ENCODE results near the gene TGFB2. TPM values are rescaled to one million over a fixed set of nuclear protein-coding genes. Genes with fewer than 3 reads are reported as not detected.

TGFB2 gene
- polyA plus RNA-seq, 1 donor (not counting 4 experiments of a cell fraction or from before 2014, with no cell fraction given) = 21.5 TPM

GRCh38 chr1:218430822-218431221, 85.7 kb downstream of the TGFB2 start:
- TF ChIP-seq EZH2 (IDR thresholded peaks at IDR 0.05; ENCODE audit: low read length) = no peak
- no peak for TF ChIP-seq CTCF (optimal IDR thresholded peaks at IDR 0.05 in 1 of 3, IDR thresholded peaks at IDR 0.05 in 1 of 3, conservative IDR thresholded peaks at IDR 0.05 in 1 of 3; ENCODE audit: extremely low read depth in 1 of 3, insufficient read depth in 2 of 3, low read length in 3 of 3)
- Histone ChIP-seq H3K9me3 (ENCODE audit: control insufficient read depth, low read depth, low read length) (no peaks in the 10 kb centered on the region), H3K27me3 (ENCODE audit: control insufficient read depth, extremely low read depth, insufficient read depth, low read length) (no peaks in the 10 kb centered on the region), H3K36me3 (ENCODE audit: control insufficient read depth in 2 of 2, extremely low read depth in 1 of 2, insufficient read depth in 2 of 2, low read length in 2 of 2) (peaks cover 0 to 1% of the 10 kb centered on the region in 2 experiments), H3K4me2 (ENCODE audit: control insufficient read depth, extremely low read depth, insufficient read depth, low read depth, low read length) (no peak overlapping the region), H3K4me3 (ENCODE audit: control insufficient read depth in 2 of 3, extremely low read depth in 1 of 3, insufficient read depth in 2 of 3, low read depth in 1 of 3, low read length in 3 of 3) (no peak overlapping the region), H3K4me1 (ENCODE audit: control insufficient read depth, extremely low read depth, insufficient read depth, low read length) (peaks cover 9% of the 10 kb centered on the region), H3K27ac (ENCODE audit: control insufficient read depth, insufficient read depth, low read length) (no peak overlapping the region), H3K79me2 (ENCODE audit: control insufficient read depth, insufficient read depth, low read length) (no peaks in the 10 kb centered on the region), H3K9me1 (ENCODE audit: control insufficient read depth, extremely low read depth, insufficient read depth, low read length) (no peaks in the 10 kb centered on the region), H3K9ac (ENCODE audit: control insufficient read depth, extremely low read depth, insufficient read depth, low read length) (no peak overlapping the region), H4K20me1 (ENCODE audit: control insufficient read depth, extremely low read depth, insufficient read depth, low read length) (no peaks in the 10 kb centered on the region), H2AFZ (ENCODE audit: control insufficient read depth, low read length) (no peak overlapping the region)
- DNase-seq (ENCODE audit: low read depth, low spot score) (no peak), FAIRE-seq (no peak)
- dilution Hi-C loops (cut with MboI; ENCODE audit: extremely low pct_ligation_motif_present, low sequenced_read_pairs) = no loop called here

- no peaks in the 10 kb centered on the region for H3K9me1 ChIP-seq (ENCODE audit: control insufficient read depth, extremely low read depth, insufficient read depth, low read length)
- no peak overlapping the region for H3K4me3 ChIP-seq (ENCODE audit: control insufficient read depth in 2 of 3, extremely low read depth in 1 of 3, insufficient read depth in 2 of 3, low read depth in 1 of 3, low read length in 3 of 3)
- H3K4me1 ChIP-seq (ENCODE audit: control insufficient read depth, extremely low read depth, insufficient read depth, low read length) = peaks cover 3% of the 10 kb centered on the region
- H3K4me2 ChIP-seq (ENCODE audit: control insufficient read depth, extremely low read depth, insufficient read depth, low read depth, low read length) = no peak overlapping the region
- peaks cover 0 to 3% of the 10 kb centered on the region in 2 experiments for H3K36me3 ChIP-seq (ENCODE audit: control insufficient read depth in 2 of 2, extremely low read depth in 1 of 2, insufficient read depth in 2 of 2, low read length in 2 of 2)
- H2AFZ ChIP-seq (ENCODE audit: control insufficient read depth, low read length) = no peak overlapping the region
- no peak overlapping the region for H3K27ac ChIP-seq (ENCODE audit: control insufficient read depth, insufficient read depth, low read length)
- no peak for DNase-seq (ENCODE audit: low read depth, low spot score)
- H4K20me1 ChIP-seq (ENCODE audit: control insufficient read depth, extremely low read depth, insufficient read depth, low read length) = no peaks in the 10 kb centered on the region
- H3K79me2 ChIP-seq (ENCODE audit: control insufficient read depth, insufficient read depth, low read length) = no peaks in the 10 kb centered on the region
- dilution Hi-C loops (cut with MboI; ENCODE audit: extremely low pct_ligation_motif_present, low sequenced_read_pairs) = no loop called here
- no peaks in the 10 kb centered on the region for H3K27me3 ChIP-seq (ENCODE audit: control insufficient read depth, extremely low read depth, insufficient read depth, low read length)
- TF ChIP-seq CTCF (optimal IDR thresholded peaks at IDR 0.05 in 1 of 3, IDR thresholded peaks at IDR 0.05 in 1 of 3, conservative IDR thresholded peaks at IDR 0.05 in 1 of 3; ENCODE audit: extremely low read depth in 1 of 3, insufficient read depth in 2 of 3, low read length in 3 of 3) (no peak), EZH2 (IDR thresholded peaks at IDR 0.05; ENCODE audit: low read length) (no peak)
- FAIRE-seq = no peak
- no peaks in the 10 kb centered on the region for H3K9me3 ChIP-seq (ENCODE audit: control insufficient read depth, low read depth, low read length)
- no peak overlapping the region for H3K9ac ChIP-seq (ENCODE audit: control insufficient read depth, extremely low read depth, insufficient read depth, low read length)
Observed at GRCh38 chr1:218431476-218431875, 86.3 kb downstream of the TGFB2 start.

Data from keratinocyte (primary cell).